GM18868 (cell line): ENCODE measurements around the gene SARDH.

Experiments used
- ATAC-seq: cut with Tn5 transposase; IDR thresholded peaks from one replicate; pipeline ENCODE4 v1.9.1; 2021; ENCODE audit warnings: mild to moderate bottlenecking, moderate library complexity; ENCODE audit not compliant: unreplicated experiment

SARDH gene

DNA sequence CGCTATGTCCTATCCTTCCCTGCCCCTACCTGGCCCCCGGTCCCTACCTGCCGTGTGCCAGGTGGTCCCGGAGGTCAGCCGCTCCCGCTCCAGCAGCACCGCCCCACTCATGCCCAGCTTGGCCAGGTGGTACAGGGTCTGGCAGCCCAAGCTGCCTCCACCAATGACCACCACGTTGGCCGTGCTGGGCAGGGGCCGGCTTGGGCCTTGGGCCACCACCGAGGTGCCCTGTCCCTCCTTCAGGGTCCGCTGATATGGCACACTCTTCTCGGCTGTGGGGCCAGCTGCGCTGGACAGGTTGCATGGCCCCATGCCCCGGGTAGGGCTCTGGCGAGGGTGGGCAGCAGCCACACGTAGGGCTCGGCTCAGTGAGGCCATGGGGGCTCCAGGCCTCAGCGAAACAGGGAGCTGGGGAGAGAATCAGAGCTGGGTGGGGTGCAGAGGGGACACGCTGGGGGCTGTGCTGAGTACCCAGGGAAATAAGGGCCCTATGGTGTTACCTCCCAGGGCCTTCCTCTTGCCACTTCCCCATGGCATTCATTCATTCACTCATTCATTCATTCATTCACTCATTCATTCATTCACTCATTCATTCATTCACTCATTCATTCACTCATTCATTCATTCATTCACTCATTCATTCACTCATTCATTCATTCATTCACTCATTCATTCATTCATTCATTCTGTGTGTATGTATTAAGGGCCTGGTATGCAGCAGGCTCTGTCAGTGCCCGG lies 4.2 kb downstream of the SARDH start:
- ATAC-seq, result no peak

GRCh38 chr9:133733421-133733795 lies 4.7 kb downstream of the SARDH start:
- no peak for ATAC-seq

DNA sequence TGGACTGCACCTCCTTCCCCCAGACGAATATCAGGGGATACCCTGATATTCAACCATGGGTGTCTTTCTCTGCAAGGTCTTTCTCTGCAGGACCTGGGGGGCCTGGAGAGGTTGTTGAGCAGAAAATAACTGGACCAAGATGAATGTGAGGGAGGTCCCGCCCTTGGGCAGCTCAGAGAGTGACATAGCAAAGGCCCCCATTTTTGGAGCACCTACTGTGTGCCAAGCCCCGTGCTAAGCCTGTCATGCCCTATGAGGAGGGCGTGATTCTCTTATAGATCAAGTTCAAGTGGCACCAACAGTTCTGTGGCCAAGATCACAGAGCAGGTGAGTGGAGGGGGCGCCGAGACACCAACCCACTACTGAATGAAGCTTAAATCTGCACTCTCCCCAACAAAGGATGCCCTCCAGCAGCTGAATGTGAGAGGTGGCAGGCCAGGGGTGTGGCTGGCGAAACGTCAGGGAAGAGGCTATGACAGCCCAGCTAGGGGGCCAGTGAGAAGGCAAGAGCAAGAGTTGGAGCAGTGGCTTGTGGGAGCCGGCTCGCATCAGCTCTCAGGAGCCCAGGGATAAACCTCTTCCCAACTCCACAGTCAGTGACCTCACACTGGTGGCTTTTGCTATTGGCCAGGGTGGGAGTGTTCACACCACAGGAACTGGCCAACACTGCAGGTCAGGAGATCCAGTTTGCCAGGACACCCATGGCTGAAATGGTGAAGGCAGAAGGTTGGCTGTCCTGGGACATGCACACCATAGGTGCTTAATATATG lies 5.3 kb downstream of the SARDH start:
- ATAC-seq, result no peak

DNA sequence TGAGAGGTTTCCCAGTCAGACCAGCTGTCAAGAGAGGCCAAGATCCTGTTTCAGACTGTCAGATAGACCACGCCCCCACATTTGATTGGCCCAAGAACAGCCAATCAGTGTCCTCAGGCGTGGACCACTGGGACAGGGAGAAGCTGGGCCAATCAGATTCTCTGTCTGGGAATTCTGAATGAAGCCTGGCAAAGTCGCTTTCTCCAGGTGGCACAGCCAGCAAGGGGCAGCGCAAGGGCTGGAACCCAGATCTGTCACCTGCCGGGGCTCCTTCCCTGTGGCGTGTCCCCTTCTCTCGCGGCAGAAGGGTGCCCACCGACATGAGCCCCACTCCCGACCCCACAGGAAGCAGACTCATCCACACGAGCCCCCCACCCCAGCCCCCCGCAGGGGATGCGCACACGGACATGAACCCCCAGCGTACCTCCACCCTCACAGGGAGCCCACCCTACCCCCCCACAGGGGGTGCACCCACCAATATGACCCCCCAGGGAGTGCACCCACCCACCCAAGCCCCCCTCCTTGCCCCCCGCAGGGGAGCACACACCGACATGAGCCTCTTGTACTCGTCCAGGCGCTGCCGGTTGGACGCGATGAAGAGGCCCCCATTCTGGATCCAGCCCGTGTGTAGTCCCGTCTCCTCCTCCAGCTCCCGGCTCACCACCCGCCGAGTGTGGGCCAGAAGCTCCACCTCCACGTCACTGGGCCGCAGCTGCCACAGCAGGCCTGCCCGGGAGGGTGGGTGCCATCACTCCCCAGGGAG lies 6.1 kb downstream of the SARDH start:
- no peak for ATAC-seq

- no peak for ATAC-seq
Measured at GRCh38 chr9:133730994-133731715, 7.0 kb downstream of the SARDH start.

DNA sequence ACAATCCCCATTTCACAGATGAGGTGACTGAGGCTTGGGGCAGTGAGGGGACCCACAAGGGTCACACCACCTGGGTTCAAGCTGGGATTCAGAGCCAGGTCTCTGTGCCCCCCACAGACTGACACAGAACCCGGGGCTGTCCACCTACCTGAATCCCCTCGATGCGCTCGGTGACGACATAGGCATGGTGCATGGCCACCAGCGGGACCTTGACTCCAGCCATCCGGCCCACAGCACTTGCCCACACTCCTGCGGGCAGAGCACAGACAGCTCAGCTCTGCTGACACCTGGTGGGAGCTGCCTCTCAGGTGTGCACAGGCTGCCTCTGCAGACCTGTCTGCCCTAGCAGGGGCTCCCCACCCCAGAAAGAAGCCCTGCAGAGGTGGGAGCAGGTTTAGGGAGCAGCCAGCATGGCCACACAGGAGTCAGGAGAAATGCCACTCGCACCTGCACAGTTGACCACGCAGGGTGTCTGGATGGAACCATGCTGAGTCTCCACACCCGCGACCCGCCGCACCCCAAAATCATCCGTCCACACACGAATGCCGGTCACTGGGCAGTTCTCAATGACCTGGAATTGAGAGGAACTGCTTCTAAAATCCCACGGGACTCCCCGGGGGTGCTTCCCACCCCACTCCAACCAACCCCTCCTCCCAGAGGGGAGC lies 8.4 kb downstream of the SARDH start:
- no peak for ATAC-seq

DNA sequence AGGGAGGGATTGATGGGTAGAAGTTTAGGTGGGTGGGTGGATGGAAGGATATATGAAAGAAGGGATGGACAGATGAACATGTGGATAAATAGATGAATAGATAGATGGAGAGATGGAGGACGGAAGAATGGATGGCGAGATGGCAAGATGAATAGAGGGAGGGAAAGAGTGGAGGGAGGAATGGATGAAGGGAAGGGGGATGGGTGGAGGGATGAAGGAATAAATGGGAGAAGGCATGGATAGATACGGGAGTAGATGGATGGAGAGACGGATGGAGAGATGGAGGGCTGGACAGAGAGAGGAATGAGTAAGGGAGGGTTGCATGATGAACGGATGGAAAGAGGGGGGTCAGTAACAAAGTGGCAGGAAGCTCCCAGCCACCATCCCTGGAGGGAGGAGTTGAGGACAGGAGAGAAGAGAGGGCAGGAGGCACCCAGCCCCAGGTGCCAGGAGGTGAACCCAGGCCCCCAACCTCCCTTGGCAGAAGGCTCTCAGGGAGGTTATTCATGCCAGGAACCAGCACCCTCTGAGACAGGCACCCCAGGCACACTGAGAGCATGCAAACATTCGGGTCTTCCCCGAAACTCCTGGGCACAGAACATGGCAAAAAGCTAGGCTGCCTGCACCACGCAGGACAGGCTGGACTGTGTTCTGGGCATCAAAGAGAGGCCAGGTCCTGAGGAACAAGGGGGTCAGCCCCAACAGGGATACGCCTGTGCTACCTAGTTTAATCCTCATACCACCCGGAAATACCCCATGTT lies 9.1 kb downstream of the SARDH start:
- ATAC-seq, result no peak

DNA sequence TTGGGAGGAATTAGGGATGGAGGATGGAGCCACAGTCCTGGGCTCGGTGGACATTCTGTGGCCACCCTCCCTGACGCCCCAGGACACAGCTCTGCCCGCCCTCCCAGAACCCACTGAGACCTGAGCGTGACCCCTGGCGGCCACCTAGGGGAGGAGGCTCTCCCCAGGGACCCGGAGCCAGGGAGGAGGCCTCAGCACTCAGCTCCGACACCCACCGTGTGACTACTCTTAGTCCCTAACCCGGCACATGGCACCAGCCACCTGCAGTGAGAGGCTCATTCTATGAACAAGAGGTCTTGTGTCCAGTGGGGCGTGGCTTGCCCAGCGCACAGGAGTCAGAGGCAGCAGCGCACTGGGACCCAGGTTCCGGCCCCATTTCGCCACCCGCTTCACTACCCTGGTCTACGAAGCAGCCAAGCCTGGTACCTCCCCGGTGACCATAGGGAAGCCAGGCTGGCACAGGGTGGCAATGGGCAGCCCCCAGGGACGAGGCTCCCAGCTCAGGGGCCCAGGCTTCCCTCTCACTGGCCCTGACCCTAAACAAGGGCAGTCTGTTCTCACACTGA lies 10.2 kb downstream of the SARDH start:
- no peak for ATAC-seq

GRCh38 chr9:133727277-133727875 lies 10.8 kb downstream of the SARDH start:
- ATAC-seq, result no peak

GRCh38 chr9:133726401-133727276 lies 11.5 kb downstream of the SARDH start:
- ATAC-seq, result no peak

- no peak for ATAC-seq
Measured at GRCh38 chr9:133725886-133726285, 12.3 kb downstream of the SARDH start.

- ATAC-seq, result no peak
Measured at GRCh38 chr9:133718563-133719315, 19.4 kb downstream of the SARDH start.

DNA sequence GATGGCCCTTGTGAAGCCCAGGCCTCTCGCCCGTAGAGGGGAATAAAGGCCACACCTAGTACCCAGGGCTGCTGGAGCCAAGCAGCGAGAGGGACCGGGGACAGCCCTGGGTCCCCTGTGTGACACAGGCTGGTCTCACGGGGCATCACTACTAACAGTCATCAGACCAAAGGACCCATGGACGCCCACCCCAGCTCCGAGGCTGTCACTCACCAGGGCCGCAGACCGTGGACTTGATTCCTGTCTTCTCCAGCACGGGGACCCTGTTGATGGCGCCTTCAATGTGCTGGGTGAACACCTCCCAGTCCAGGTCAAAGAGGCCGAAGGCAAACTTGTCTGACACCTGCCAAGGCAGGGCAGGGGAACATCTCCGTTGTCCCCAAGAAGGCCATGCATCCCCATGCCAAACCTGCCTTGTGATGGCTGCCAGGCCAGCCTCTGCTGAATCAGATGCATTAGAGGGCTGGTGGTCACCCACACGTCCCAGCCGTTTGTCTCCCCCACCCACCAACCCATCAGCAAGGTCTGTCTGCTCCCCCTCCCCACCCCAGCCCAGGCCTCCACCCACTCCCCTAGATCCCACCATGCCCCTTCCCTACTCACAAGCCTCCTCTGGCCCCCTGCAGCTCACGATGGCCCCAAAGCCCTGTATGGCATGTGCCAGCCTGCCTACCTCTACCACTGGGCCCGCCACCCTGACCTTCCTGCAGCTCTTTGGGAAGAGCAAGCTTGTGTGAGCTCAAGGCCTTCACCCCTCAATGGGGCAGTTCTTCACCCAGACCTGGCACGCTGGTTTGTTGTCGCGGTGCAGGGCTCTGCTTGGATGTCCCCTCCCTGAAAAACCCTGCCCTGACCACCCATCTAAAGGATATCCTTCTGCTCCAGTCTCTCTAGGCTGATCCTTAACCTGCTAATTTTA lies 20.8 kb downstream of the SARDH start:
- no peak for ATAC-seq

DNA sequence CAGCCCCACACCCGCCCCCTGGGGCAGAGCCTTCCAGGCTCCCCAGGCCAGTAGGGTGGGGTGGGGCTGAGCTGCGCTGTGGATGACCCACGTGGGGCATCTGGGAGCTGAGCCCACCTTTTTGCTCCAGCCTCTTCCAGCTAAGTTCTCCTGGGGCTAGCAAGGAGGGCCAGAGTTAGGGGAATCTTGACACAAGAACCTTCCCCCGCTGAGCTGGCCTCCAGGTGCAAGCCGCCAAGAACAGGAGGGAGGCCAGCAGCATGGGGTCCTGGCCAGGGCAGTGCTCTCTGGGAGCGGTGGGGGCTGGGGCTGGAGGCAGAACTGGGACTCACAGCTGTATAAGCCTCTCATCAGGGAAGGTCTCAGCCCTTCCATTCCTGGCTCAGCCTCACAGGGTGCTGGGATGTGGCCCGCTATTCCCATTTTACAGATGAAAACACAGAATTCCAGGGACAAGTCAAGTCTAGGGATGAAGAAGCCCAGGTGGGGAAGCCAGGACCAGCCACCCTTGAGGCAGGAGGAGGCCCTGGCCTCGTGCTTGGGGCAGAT lies 21.5 kb downstream of the SARDH start:
- no peak for ATAC-seq

DNA sequence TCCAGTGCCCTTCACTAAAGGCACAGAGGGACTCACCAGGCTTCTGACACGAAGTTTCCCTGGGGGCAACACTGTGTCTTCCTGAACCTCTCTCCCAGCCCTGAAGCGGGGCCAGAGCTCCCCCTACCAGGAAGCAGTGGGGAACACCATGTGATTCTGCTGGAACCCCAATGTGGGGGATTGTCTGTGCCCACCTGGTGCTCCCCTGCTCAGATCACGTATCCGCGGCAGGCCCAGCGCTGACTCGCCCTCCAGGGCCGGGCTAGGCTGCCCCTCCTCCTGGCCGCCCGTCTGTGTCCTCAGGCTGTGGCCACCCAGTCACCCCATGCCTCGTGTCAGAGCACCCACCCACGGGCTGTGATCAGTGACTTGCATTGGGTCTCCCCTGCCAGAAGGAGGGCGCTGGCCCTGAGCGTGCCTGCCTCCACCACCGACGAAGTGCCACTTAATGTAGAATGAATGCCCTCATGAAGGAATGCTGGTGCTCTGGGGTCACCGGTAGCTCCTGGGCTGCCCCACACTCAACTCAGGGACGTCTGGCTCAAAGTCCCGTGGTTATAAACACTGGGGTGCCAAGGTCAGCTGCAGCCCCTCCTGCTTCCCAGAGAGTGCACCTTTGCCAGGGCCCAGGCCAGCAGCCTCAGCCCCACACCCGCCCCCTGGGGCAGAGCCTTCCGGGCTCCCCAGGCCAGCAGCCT lies 22.1 kb downstream of the SARDH start:
- ATAC-seq, result no peak
